ENCODE measurements around the gene HIVEP1. TPM values are rescaled to one million over a fixed set of nuclear protein-coding genes. Genes with fewer than 3 reads are reported as not detected.

The HIVEP1 gene
- total and polyA plus RNA-seq, 4 donors: 2.7 to 27.2 (median 6.2) TPM

GRCh38 chr6:12198851-12199250 is 186.7 kb downstream of the HIVEP1 start:
- no peak overlapping the region for H3K27ac ChIP-seq (ENCODE audit: low read depth in 1 of 2, low read length in 2 of 2)
- no peak overlapping the region for H3K9ac ChIP-seq (ENCODE audit: low read depth in 1 of 2, low read length in 2 of 2)
- WGBS: 96% methylated on average over 3 of the region's 3 CpGs
- H3K36me3 ChIP-seq (ENCODE audit: control insufficient read depth in 4 of 4, insufficient read depth in 3 of 4, low read depth in 1 of 4, low read length in 3 of 4): no peaks in the 10 kb centered on the region
- no peak overlapping the region for H3K4me3 ChIP-seq (ENCODE audit: low read depth in 1 of 3, low read length in 3 of 3)
- H3K9me3 ChIP-seq (ENCODE audit: control insufficient read depth in 4 of 4, low read length in 3 of 4): no peaks in the 10 kb centered on the region
- no peaks in the 10 kb centered on the region for H3K27me3 ChIP-seq (ENCODE audit: control insufficient read depth in 4 of 4, insufficient read depth in 4 of 4, low read length in 3 of 4)
- TF ChIP-seq MAX (IDR thresholded peaks at IDR 0.05) (no peak), HNF4G (IDR thresholded peaks at IDR 0.05) (no peak), CTCF (IDR thresholded peaks at IDR 0.05; ENCODE audit: low read depth, low read length, missing input control) (no peak), TAF1 (conservative IDR thresholded peaks at IDR 0.05) (no peak)
- no peak for DNase-seq (ENCODE audit: low spot score)
- no peaks in the 10 kb centered on the region for H3K4me1 ChIP-seq (ENCODE audit: control insufficient read depth in 4 of 4, insufficient read depth in 4 of 4, low read length in 3 of 4)

- Histone ChIP-seq H3K4me1 (ENCODE audit: control insufficient read depth in 4 of 4, insufficient read depth in 4 of 4, low read length in 3 of 4) (no peaks in the 10 kb centered on the region), H3K27me3 (ENCODE audit: control insufficient read depth in 4 of 4, insufficient read depth in 4 of 4, low read length in 3 of 4) (no peaks in the 10 kb centered on the region), H3K4me3 (ENCODE audit: low read depth in 1 of 3, low read length in 3 of 3) (no peak overlapping the region), H3K9me3 (ENCODE audit: control insufficient read depth in 4 of 4, low read length in 3 of 4) (no peaks in the 10 kb centered on the region), H3K27ac (ENCODE audit: low read depth in 1 of 2, low read length in 2 of 2) (no peak overlapping the region), H3K36me3 (ENCODE audit: control insufficient read depth in 4 of 4, insufficient read depth in 3 of 4, low read depth in 1 of 4, low read length in 3 of 4) (no peaks in the 10 kb centered on the region), H3K9ac (ENCODE audit: low read depth in 1 of 2, low read length in 2 of 2) (no peak overlapping the region)
- WGBS: 99% methylated on average over 3 of the region's 3 CpGs
- no peak for TF ChIP-seq JUND (IDR thresholded peaks at IDR 0.05)
- no peak for DNase-seq (ENCODE audit: low spot score)
Observed at GRCh38 chr6:12200015-12200564, 188.0 kb downstream of the HIVEP1 start.

GRCh38 chr6:12200761-12201160 is 188.6 kb downstream of the HIVEP1 start:
- Histone ChIP-seq H3K4me3 (ENCODE audit: low read depth in 1 of 3, low read length in 3 of 3) (no peak overlapping the region), H3K9ac (ENCODE audit: low read depth in 1 of 2, low read length in 2 of 2) (no peak overlapping the region), H3K4me1 (ENCODE audit: control insufficient read depth in 4 of 4, insufficient read depth in 4 of 4, low read length in 3 of 4) (no peaks in the 10 kb centered on the region), H3K36me3 (ENCODE audit: control insufficient read depth in 4 of 4, insufficient read depth in 3 of 4, low read depth in 1 of 4, low read length in 3 of 4) (no peaks in the 10 kb centered on the region), H3K9me3 (ENCODE audit: control insufficient read depth in 4 of 4, low read length in 3 of 4) (no peaks in the 10 kb centered on the region), H3K27me3 (ENCODE audit: control insufficient read depth in 4 of 4, insufficient read depth in 4 of 4, low read length in 3 of 4) (no peaks in the 10 kb centered on the region), H3K27ac (ENCODE audit: low read depth in 1 of 2, low read length in 2 of 2) (no peak overlapping the region)
- no peak for TF ChIP-seq FOXA2 (IDR thresholded peaks at IDR 0.05)
- no peak for DNase-seq (ENCODE audit: low spot score)
- WGBS: 41% methylated on average over 1 of the region's 1 CpG

- Histone ChIP-seq H3K27ac (ENCODE audit: low read depth in 1 of 2, low read length in 2 of 2) (no peak overlapping the region), H3K9ac (ENCODE audit: low read depth in 1 of 2, low read length in 2 of 2) (no peak overlapping the region), H3K9me3 (ENCODE audit: control insufficient read depth in 4 of 4, low read length in 3 of 4) (no peaks in the 10 kb centered on the region), H3K36me3 (ENCODE audit: control insufficient read depth in 4 of 4, insufficient read depth in 3 of 4, low read depth in 1 of 4, low read length in 3 of 4) (no peaks in the 10 kb centered on the region), H3K27me3 (ENCODE audit: control insufficient read depth in 4 of 4, insufficient read depth in 4 of 4, low read length in 3 of 4) (no peaks in the 10 kb centered on the region), H3K4me3 (ENCODE audit: low read depth in 1 of 3, low read length in 3 of 3) (no peak overlapping the region), H3K4me1 (ENCODE audit: control insufficient read depth in 4 of 4, insufficient read depth in 4 of 4, low read length in 3 of 4) (no peaks in the 10 kb centered on the region)
- DNase-seq (ENCODE audit: low spot score): no peak
- TF ChIP-seq RXRA (IDR thresholded peaks at IDR 0.05) (peak; percentile 60 to 65), GABPA (IDR thresholded peaks at IDR 0.05 in 1 of 2, conservative IDR thresholded peaks at IDR 0.05 in 1 of 2) (no peak)
- 73% methylated on average over 6 of the region's 6 CpGs for WGBS
Observed at GRCh38 chr6:12203001-12203400, 190.9 kb downstream of the HIVEP1 start.
